ENCODE results near the gene PPIL1. TPM values are rescaled to one million over a fixed set of nuclear protein-coding genes. Genes with fewer than 3 reads are reported as not detected.

Gene PPIL1
- total RNA-seq, 1 experiment from 2014 or later, result 88.3 TPM

GRCh38 chr6:36836111-36837021 lies 38.2 kb downstream of the PPIL1 start:
- DNase-seq (ENCODE audit: low read depth), result no peak

- DNase-seq (ENCODE audit: low read depth), result no peak
Observed at GRCh38 chr6:36834576-36835341, 39.8 kb downstream of the PPIL1 start.

GRCh38 chr6:36833182-36833789 lies 41.3 kb downstream of the PPIL1 start:
- no peak for DNase-seq (ENCODE audit: low read depth)

- DNase-seq (ENCODE audit: low read depth), result no peak
Observed at GRCh38 chr6:36832313-36832712, 42.3 kb downstream of the PPIL1 start.

GRCh38 chr6:36830577-36830976 lies 44.0 kb downstream of the PPIL1 start:
- DNase-seq (ENCODE audit: low read depth), result no peak

GRCh38 chr6:36829919-36830544 lies 44.6 kb downstream of the PPIL1 start:
- peak; percentile 37 for DNase-seq (ENCODE audit: low read depth)

GRCh38 chr6:36827261-36828079 lies 47.1 kb downstream of the PPIL1 start:
- peak; percentile 91 for DNase-seq (ENCODE audit: low read depth)

- DNase-seq (ENCODE audit: low read depth), result no peak
Observed at GRCh38 chr6:36826520-36827227, 47.9 kb downstream of the PPIL1 start.

- no peak for DNase-seq (ENCODE audit: low read depth)
Observed at GRCh38 chr6:36825994-36826393, 48.6 kb downstream of the PPIL1 start.

GRCh38 chr6:36825452-36825851 lies 49.2 kb downstream of the PPIL1 start:
- DNase-seq (ENCODE audit: low read depth), result no peak

- no peak for DNase-seq (ENCODE audit: low read depth)
Observed at GRCh38 chr6:36824253-36824652, 50.4 kb downstream of the PPIL1 start.

GRCh38 chr6:36823421-36824096 lies 51.0 kb downstream of the PPIL1 start:
- DNase-seq (ENCODE audit: low read depth), result no peak

GRCh38 chr6:36822506-36823269 lies 51.9 kb downstream of the PPIL1 start:
- DNase-seq (ENCODE audit: low read depth), result no peak

- DNase-seq (ENCODE audit: low read depth), result no peak
Observed at GRCh38 chr6:36821581-36822335, 52.8 kb downstream of the PPIL1 start.

GRCh38 chr6:36820700-36821580 lies 53.7 kb downstream of the PPIL1 start:
- DNase-seq (ENCODE audit: low read depth), result peak; percentile 77

GRCh38 chr6:36818756-36819155 lies 55.8 kb downstream of the PPIL1 start:
- DNase-seq (ENCODE audit: low read depth), result no peak

- DNase-seq (ENCODE audit: low read depth), result no peak
Observed at GRCh38 chr6:36817847-36818246, 56.8 kb downstream of the PPIL1 start.

All from Daoy (cell line).